Measurements from ENCODE around the gene DNAJB13.

The DNAJB13 gene

DNA sequence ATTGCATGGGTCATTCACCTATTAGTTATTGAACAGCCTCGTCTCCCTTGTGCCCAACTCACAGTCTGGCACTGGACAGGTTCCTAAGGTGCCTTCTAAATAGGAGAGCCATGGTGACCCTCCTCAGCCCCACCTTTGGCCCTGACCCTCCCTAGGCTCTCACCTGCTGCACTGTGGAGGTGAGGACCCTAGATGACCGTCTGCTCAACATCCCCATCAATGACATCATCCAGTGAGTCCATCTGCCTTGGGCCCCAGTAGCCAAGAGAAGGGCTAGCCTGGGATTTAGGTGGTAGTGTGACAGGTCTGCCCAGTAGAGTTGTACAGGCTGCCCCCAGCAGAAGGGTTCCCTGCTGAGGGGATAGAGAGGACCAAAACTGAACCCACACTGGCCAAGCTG, 18.3 kb downstream of the DNAJB13 start:
- no peaks in the 10 kb centered on the region for H3K9me3 ChIP-seq (ENCODE audit: severe bottlenecking)
- H3K36me3 ChIP-seq = peaks cover 6% of the 10 kb centered on the region
- H3K27me3 ChIP-seq (ENCODE audit: insufficient read depth, low read depth, severe bottlenecking) = no peaks in the 10 kb centered on the region
- no peak for DNase-seq
- no peak for TF ChIP-seq CTCF (IDR thresholded peaks at IDR 0.05; ENCODE audit: low read depth, low read length)
- no peak overlapping the region for H3K27ac ChIP-seq
- no peak overlapping the region for H3K4me3 ChIP-seq (ENCODE audit: low read depth, low read length)

DNA sequence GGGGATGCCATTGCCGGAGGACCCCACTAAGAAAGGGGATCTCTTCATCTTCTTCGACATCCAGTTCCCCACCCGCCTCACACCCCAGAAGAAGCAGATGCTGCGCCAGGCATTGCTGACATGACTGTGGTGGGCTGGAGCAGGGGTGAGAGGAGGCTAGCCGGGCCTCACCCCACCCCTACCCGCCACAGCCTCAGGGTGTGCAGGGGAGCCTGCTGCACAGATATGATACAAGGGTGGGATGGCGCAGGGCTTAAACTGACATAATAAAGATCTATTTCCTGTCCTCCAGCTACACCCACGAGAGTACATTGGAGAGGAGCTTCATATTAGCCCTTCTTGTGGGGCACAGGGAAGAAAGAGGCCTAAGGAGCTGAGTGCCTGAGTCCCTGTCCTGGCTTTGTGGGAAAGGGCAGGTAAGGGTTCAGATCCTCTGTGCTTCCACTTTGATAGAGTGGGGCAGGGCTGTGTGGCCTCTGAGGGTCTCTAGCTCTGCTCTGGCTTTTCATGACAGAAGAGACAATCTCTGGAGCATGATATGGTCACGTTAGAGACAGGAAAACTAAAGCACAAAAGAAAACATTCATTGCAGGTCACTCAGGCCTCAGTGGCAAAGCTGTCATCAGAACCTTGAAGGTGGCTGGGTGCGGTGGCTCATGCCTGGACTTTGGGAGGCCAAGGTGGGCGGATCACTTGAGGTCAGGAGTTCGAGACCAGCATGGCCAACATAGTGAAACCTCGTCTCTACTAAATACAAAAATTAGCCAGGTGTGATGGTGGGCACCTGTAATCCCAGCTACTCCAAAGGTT, 19.4 kb downstream of the DNAJB13 start:
- Histone ChIP-seq H3K27ac (no peak overlapping the region), H3K9me3 (ENCODE audit: severe bottlenecking) (no peaks in the 10 kb centered on the region), H3K4me3 (ENCODE audit: low read depth, low read length) (no peak overlapping the region), H3K36me3 (peaks cover 17% of the 10 kb centered on the region), H3K27me3 (ENCODE audit: insufficient read depth, low read depth, severe bottlenecking) (no peaks in the 10 kb centered on the region)
- DNase-seq = no peak
- TF ChIP-seq CTCF (IDR thresholded peaks at IDR 0.05; ENCODE audit: low read depth, low read length) = no peak

- no peak for DNase-seq
- peaks cover 28% of the 10 kb centered on the region for H3K36me3 ChIP-seq
- H3K4me3 ChIP-seq (ENCODE audit: low read depth, low read length) = no peak overlapping the region
- no peaks in the 10 kb centered on the region for H3K9me3 ChIP-seq (ENCODE audit: severe bottlenecking)
- no peak overlapping the region; the same call in 1 of the 2 replicates for H3K27ac ChIP-seq
- H3K27me3 ChIP-seq (ENCODE audit: insufficient read depth, low read depth, severe bottlenecking) = no peaks in the 10 kb centered on the region
- TF ChIP-seq CTCF (IDR thresholded peaks at IDR 0.05; ENCODE audit: low read depth, low read length) = no peak
Observed at GRCh38 chr11:73971175-73971719, 20.4 kb downstream of the DNAJB13 start.

DNA sequence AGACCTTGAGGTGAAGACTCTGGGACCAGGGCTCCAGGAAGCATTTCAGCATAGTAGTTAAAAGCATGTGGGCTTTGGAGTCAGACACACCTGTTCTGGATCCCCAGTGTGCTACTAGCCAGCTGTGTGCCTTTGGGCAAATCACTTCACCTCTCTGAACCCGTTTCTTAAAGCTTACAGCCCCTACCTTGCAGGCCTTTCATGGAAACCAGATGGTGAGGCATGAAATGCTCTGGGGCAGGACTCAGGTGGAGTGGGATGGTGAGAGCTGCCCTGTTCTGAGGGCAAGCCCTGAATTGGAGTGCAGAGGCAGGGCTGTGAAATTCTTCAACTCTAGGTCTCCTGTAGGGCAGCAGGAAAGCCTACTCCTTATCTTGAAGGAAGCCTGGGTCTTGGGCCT, 21.4 kb downstream of the DNAJB13 start:
- no peak for DNase-seq
- Histone ChIP-seq H3K27ac (no peak overlapping the region), H3K4me3 (ENCODE audit: low read depth, low read length) (no peak overlapping the region), H3K9me3 (ENCODE audit: severe bottlenecking) (no peaks in the 10 kb centered on the region), H3K27me3 (ENCODE audit: insufficient read depth, low read depth, severe bottlenecking) (no peaks in the 10 kb centered on the region), H3K36me3 (peaks cover 37% of the 10 kb centered on the region)
- TF ChIP-seq CTCF (IDR thresholded peaks at IDR 0.05; ENCODE audit: low read depth, low read length) = no peak

DNA sequence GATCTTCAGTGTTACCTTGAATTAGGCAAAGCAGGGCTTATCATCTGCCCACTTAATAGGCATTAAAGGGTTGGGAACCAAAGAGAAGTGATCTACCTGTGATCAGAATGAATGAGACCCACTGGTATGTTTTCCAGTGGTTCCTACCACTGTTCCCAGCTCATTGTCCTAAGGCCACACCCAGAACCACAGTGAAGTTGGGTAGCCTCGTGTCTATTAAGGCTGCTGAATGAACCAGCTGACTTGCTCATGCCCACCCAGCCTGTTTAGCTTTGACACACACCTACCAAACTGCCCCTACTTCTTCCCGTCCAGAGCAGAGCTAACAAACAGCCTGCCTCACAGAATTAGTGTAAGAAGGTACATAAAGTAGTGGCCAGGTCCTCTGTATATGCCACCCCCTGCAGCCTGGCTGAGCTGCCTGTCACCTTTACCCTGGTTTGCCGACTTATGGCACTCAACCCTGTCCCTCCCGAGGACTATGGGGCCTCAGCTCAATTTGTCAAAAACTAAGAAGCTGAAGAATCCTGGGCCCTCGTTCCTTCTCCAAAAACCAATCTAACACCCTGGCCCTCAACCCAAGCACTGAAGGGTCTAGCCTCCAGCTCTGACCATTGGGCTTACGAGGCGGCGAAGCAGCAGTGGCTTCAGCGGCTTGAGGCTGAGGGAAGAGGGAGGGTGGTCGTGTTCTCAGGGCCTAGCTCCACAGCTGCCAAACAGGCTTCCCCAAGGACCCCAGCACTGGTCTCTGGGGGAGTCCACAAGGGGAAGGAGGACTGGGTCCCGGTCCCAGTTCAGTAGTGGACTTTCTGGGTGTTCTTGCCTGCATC, 22.0 kb downstream of the DNAJB13 start:
- Histone ChIP-seq H3K36me3 (peaks cover 43% of the 10 kb centered on the region), H3K9me3 (ENCODE audit: severe bottlenecking) (no peaks in the 10 kb centered on the region), H3K27ac (no peak overlapping the region), H3K4me3 (ENCODE audit: low read depth, low read length) (no peak overlapping the region), H3K27me3 (ENCODE audit: insufficient read depth, low read depth, severe bottlenecking) (no peaks in the 10 kb centered on the region)
- DNase-seq = no peak
- no peak for TF ChIP-seq CTCF (IDR thresholded peaks at IDR 0.05; ENCODE audit: low read depth, low read length)
